Measurements from ENCODE around the gene SLC16A13.
A peak's percentile ranks its signal among the peaks of the same experiment; 100 is the strongest.
"Not testable (repeated sequence)": the region's sequence is repeated elsewhere in the genome, so short reads cannot be mapped to it uniquely, and the experiment has no call there.

SLC16A13 gene, protein sequence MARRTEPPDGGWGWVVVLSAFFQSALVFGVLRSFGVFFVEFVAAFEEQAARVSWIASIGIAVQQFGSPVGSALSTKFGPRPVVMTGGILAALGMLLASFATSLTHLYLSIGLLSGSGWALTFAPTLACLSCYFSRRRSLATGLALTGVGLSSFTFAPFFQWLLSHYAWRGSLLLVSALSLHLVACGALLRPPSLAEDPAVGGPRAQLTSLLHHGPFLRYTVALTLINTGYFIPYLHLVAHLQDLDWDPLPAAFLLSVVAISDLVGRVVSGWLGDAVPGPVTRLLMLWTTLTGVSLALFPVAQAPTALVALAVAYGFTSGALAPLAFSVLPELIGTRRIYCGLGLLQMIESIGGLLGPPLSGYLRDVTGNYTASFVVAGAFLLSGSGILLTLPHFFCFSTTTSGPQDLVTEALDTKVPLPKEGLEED

DNA sequence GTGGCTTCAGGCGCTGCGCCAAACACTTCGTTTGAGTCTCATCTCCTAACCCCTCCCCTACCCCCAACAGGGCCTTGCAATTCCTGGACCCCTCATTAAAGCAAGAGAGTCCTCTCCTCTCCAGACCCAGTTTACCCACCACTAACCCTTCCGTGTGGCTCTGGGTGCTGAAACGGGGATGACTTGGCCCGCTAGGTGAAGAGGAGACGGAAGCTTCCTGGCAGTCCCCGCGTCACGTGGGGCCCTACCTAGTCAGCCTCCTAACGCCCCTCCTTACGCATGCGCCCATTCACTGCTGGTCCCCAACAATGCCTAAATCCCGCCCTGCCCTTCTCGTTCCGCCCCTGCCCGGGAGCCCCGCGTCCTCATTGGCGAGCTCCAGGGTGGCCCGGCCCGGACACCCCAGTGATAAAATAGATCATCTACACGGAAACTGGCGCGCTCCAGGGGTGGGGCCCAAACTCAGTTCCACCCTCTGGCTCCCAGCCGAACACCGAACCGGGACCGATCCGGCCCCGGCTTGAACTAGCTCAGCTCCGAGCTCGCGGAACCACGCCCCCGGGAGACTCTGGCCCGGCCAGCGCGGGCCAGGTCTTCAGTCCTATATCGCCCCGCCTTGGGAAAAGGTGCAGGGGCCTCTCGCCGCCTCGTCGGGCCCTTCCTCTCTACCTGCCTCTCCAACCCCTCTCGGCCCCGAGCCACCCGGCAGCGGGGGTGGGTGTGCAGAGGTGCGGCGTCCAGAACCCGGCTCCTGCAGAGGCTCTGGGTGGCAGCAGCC lies at the start of gene SLC16A13:
SLC16A13 (plus strand) TSS at position 425 of the 778 bp plus-strand sequence. CDS start 368 bp downstream, outside the sequence.
- Histone ChIP-seq H3K4me3 (ENCODE audit: low read length) (peak within 1 kb of the TSS; percentile 92), H3K36me3 (ENCODE audit: control insufficient read depth, low read depth, low read length) (no peaks in the 10 kb centered on the region), H3K9me3 (ENCODE audit: control insufficient read depth, low read depth, low read length) (no peaks in the 10 kb centered on the region), H3K27ac (ENCODE audit: low read length) (no peak within 1 kb of the TSS), H3K27me3 (ENCODE audit: control insufficient read depth, insufficient read depth, low read length) (no peaks in the 10 kb centered on the region), H3K4me1 (ENCODE audit: control insufficient read depth, low read depth, low read length) (peaks cover 6% of the 10 kb centered on the region), H3K9ac (ENCODE audit: low read length) (peak within 1 kb of the TSS; percentile 55)

DNA sequence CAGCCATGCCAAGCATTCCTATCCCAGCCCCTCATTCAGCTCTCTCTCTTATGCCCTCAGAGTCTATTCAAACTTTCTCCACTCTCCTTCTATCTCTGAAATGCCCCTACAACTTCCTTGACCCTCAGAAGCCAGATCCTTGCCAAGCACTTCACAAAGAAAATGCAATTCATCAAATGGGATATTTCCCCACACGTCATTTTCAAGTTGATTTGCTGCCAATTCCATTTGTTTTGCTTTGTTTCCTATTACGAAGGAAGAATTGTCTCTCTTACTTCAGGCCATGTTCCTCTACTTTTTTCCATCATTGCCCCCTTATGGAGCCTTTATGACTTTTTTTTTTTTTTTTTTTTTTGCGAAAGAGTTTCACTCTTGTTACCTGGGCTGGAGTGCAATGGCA lies 49.1 kb upstream of the SLC16A13 start:
- Histone ChIP-seq H3K9ac (ENCODE audit: low read length) (no peak overlapping the region), H3K27me3 (ENCODE audit: control insufficient read depth, insufficient read depth, low read length) (no peaks in the 10 kb centered on the region), H3K36me3 (ENCODE audit: control insufficient read depth, low read depth, low read length) (no peaks in the 10 kb centered on the region), H3K9me3 (ENCODE audit: control insufficient read depth, low read depth, low read length) (no peaks in the 10 kb centered on the region), H3K4me1 (ENCODE audit: control insufficient read depth, low read depth, low read length) (no peaks in the 10 kb centered on the region), H3K4me3 (ENCODE audit: low read length) (no peak overlapping the region), H3K27ac (ENCODE audit: low read length) (no peak overlapping the region)

DNA sequence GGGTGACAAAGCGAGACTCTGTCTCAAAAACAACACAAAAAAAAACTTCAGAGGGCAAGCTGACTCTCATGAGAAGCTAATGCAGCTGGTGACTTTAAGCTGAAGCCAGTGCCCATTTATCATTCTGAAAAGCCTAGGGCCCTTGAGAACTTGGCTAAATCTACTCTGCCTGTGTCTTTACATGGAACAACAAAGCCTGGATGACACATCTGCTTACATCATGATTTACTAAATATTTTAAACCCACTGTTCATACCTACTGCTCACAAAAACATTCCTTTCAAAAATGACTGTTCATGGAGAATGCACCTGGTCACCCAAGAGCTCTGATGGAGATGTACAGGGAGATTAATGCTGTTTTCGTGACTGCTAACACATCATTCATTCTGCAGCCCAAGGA lies 46.0 kb upstream of the SLC16A13 start:
- H3K4me3 ChIP-seq (ENCODE audit: low read length): no peak overlapping the region

DNA sequence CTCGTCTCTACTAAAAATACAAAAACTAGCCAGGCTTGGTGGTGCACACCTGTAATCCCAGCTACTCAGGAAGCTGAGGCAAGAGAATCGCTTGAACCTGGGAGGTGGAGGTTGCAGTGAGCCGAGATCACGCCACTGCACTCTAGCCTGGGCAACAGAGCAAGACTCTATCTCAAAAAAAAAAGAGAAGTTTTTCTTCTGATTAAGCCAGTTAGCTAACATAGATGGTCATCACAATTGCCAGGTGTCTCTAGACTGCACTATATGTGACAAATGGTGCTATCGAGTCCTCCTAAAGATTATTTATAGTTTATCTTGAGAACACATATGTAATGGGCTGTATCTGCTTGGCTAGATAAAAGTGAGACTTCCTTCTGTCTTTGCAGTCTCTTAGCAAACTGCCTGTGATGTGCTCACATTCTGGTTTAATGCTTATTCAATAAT lies 42.2 kb upstream of the SLC16A13 start:
- H3K9ac ChIP-seq (ENCODE audit: low read length); H3K4me1 ChIP-seq (ENCODE audit: control insufficient read depth, low read depth, low read length): not testable (repeated sequence)

More for the DNA sequence above, 46.0 kb upstream of the SLC16A13 start:
- H3K27me3 ChIP-seq (ENCODE audit: control insufficient read depth, insufficient read depth, low read length): peaks cover 12% of the 10 kb centered on the region
- no peaks in the 10 kb centered on the region for H3K4me1 ChIP-seq (ENCODE audit: control insufficient read depth, low read depth, low read length)
- H3K9me3 ChIP-seq (ENCODE audit: control insufficient read depth, low read depth, low read length): no peaks in the 10 kb centered on the region
- H3K27ac ChIP-seq (ENCODE audit: low read length): no peak overlapping the region
- no peaks in the 10 kb centered on the region for H3K36me3 ChIP-seq (ENCODE audit: control insufficient read depth, low read depth, low read length)
- H3K9ac ChIP-seq (ENCODE audit: low read length): no peak overlapping the region

DNA sequence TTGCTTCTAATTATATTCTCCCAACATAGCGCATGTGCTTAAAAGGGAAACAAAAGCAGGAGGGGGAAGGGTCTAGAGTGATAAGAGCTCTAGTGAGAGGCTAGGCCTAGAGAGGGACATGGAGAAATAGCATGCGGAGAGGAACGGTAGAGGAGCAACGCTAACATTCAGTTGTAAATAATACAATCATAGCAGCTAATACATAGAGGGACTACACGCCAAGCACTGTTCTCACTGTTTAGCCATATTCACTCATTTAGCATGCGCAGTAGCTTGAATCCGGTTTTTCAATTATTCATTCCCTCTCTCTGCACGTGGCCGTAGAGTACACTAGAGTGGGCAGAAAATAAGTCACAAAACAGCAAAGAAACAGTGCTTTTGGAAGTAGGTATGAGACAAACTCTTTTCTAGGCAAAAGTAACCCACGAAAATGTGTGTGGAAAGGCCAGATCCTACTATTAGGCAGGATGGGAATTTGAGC lies 41.7 kb upstream of the SLC16A13 start:
- H3K4me1 ChIP-seq (ENCODE audit: control insufficient read depth, low read depth, low read length): peaks cover 4% of the 10 kb centered on the region
- H3K27ac ChIP-seq (ENCODE audit: low read length): no peak overlapping the region
- no peaks in the 10 kb centered on the region for H3K36me3 ChIP-seq (ENCODE audit: control insufficient read depth, low read depth, low read length)
- H3K9me3 ChIP-seq (ENCODE audit: control insufficient read depth, low read depth, low read length): no peaks in the 10 kb centered on the region
- no peak overlapping the region for H3K9ac ChIP-seq (ENCODE audit: low read length)
- H3K27me3 ChIP-seq (ENCODE audit: control insufficient read depth, insufficient read depth, low read length): peaks cover 37% of the 10 kb centered on the region
- no peak overlapping the region for H3K4me3 ChIP-seq (ENCODE audit: low read length)

More for the DNA sequence above, 42.2 kb upstream of the SLC16A13 start:
- peaks cover 37% of the 10 kb centered on the region for H3K27me3 ChIP-seq (ENCODE audit: control insufficient read depth, insufficient read depth, low read length)
- not testable (repeated sequence) for H3K4me3 ChIP-seq (ENCODE audit: low read length); H3K36me3 ChIP-seq (ENCODE audit: control insufficient read depth, low read depth, low read length); H3K9me3 ChIP-seq (ENCODE audit: control insufficient read depth, low read depth, low read length); H3K27ac ChIP-seq (ENCODE audit: low read length)

DNA sequence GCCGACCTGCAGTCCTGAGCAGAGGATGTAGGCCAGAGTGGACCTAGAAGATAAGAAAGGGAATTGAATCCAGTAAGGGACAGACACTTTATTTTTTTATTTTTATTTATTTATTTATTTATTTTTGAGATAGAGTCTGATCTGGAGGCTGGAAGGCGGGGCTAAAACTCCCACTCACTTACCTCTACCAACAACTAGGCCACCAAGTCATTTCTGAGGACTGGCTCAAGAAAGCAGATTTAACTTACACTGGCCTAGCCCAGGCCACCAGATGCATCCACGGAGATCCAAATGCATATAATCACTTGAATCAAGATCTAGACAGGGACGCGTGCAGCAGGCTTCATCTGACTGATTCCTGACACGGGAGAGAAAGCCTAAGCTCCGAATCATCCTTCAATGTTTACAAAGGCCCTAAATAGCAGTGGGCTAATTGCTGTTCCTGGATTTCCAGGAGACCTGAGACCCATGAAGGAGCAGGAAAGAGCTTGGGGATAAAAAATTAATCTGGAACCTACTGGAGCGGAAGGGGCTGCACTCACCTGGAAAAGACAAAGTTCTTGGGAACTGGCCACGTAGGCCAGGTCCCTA lies 41.1 kb upstream of the SLC16A13 start:
- H3K9me3 ChIP-seq (ENCODE audit: control insufficient read depth, low read depth, low read length): no peaks in the 10 kb centered on the region
- H3K36me3 ChIP-seq (ENCODE audit: control insufficient read depth, low read depth, low read length): no peaks in the 10 kb centered on the region
- no peak overlapping the region for H3K9ac ChIP-seq (ENCODE audit: low read length)
- peaks cover 4% of the 10 kb centered on the region for H3K4me1 ChIP-seq (ENCODE audit: control insufficient read depth, low read depth, low read length)
- H3K27ac ChIP-seq (ENCODE audit: low read length): no peak overlapping the region
- peaks cover 37% of the 10 kb centered on the region for H3K27me3 ChIP-seq (ENCODE audit: control insufficient read depth, insufficient read depth, low read length)
- peak overlapping the region; percentile 68 for H3K4me3 ChIP-seq (ENCODE audit: low read length)

DNA sequence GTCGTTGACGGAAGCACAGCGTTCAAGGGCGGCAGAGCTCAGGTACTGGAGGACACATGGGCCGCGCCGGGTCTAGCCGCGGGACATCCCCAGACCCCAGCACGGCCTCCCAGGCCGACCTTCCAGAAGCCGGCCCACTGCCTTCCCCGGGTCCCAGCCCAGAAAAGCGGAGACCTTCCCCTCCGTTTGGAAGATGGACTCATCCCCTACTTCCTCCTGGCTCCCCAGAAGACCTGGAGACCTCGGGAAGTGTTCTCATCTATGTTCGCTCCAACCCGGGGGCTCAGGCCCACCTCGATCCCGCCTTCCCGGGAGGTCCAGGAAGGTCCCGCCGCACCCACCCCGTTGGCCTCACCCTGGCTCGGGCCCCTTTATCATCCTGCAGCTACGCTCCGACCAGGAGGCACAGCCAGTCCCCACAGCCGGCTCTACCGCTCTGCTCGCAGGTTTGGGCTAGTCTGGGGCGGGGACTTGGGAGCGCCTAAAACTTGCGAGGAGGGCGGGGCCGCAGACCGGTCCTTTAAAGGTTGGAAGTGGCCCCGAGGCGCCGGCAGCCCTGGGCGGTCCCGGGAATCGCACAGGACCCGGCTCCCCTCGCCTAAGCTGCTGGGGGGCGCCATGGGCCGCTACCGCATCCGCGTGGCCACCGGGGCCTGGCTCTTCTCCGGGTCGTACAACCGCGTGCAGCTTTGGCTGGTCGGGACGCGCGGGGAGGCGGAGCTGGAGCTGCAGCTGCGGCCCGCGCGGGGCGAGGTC lies 40.1 kb upstream of the SLC16A13 start, which contains the start of gene ALOX12:
ALOX12 (plus strand) TSS at position 550 of the 756 bp plus-strand sequence; CDS start at position 619, 69 bp downstream.
- no peaks in the 10 kb centered on the region for H3K36me3 ChIP-seq (ENCODE audit: control insufficient read depth, low read depth, low read length)
- H3K4me3 ChIP-seq (ENCODE audit: low read length): peak within 1 kb of the TSS; percentile 68
- peaks cover 37% of the 10 kb centered on the region for H3K27me3 ChIP-seq (ENCODE audit: control insufficient read depth, insufficient read depth, low read length)
- peak within 1 kb of the TSS; percentile 39 for H3K9ac ChIP-seq (ENCODE audit: low read length)
- H3K9me3 ChIP-seq (ENCODE audit: control insufficient read depth, low read depth, low read length): no peaks in the 10 kb centered on the region
- H3K27ac ChIP-seq (ENCODE audit: low read length): no peak within 1 kb of the TSS
- peaks cover 4% of the 10 kb centered on the region for H3K4me1 ChIP-seq (ENCODE audit: control insufficient read depth, low read depth, low read length)

DNA sequence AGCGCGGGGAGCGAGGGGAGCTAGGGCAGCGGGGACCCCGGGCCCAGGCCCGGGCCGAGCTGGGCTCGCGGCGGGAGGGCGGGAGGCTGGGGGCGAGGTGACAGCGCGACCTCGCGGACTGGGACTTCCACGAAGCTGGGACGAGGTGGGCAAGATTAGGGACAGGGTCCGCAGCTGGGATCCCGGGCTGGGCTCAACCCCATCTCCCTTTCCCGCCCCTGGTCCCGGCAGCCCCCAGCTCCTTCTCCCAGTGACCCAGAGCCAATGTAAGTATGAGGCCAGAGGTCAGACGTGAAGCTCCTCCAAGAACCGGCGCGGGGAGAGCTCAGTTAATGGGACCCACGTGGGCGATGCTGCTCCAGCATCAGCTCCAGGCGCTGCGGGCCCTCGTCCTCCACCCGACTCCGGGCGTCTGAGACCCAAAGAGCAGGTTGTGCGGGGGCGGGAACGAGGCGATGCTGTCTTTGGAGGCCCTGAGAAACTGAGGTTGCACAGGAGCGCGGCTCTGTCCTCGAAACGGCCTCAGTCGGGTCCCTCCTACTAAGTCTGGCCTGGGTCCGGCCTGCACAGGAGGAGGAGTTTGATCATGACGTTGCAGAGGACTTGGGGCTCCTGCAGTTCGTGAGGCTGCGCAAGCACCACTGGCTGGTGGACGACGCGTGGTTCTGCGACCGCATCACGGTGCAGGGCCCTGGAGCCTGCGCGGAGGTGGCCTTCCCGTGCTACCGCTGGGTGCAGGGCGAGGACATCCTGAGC lies 39.4 kb upstream of the SLC16A13 start:
- Histone ChIP-seq H3K9me3 (ENCODE audit: control insufficient read depth, low read depth, low read length) (no peaks in the 10 kb centered on the region), H3K27me3 (ENCODE audit: control insufficient read depth, insufficient read depth, low read length) (peaks cover 37% of the 10 kb centered on the region), H3K27ac (ENCODE audit: low read length) (no peak overlapping the region), H3K36me3 (ENCODE audit: control insufficient read depth, low read depth, low read length) (no peaks in the 10 kb centered on the region), H3K4me1 (ENCODE audit: control insufficient read depth, low read depth, low read length) (peaks cover 4% of the 10 kb centered on the region), H3K9ac (ENCODE audit: low read length) (no peak overlapping the region), H3K4me3 (ENCODE audit: low read length) (peak overlapping the region; percentile 68)

DNA sequence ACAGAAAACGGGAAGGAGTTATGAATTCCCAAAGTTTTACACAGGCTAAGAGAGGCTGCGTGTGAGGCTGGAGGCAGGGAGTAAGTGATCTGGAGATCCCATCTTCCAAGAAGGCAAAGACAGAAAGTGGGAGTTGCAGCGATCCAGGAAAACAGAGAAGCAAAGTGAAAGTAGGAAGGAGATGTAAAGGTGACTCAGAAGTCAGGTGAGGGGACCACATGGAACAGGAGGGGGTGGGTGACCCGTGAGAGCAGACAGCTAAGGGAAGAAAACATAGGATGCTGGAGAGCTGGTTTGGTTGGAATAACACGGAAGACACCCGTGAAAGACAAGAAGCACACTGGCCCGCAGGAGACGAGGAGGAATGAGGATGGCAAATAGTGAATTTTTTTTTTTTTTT lies 38.6 kb upstream of the SLC16A13 start:
- peaks cover 4% of the 10 kb centered on the region for H3K4me1 ChIP-seq (ENCODE audit: control insufficient read depth, low read depth, low read length)
- H3K36me3 ChIP-seq (ENCODE audit: control insufficient read depth, low read depth, low read length): peaks cover 4% of the 10 kb centered on the region

DNA sequence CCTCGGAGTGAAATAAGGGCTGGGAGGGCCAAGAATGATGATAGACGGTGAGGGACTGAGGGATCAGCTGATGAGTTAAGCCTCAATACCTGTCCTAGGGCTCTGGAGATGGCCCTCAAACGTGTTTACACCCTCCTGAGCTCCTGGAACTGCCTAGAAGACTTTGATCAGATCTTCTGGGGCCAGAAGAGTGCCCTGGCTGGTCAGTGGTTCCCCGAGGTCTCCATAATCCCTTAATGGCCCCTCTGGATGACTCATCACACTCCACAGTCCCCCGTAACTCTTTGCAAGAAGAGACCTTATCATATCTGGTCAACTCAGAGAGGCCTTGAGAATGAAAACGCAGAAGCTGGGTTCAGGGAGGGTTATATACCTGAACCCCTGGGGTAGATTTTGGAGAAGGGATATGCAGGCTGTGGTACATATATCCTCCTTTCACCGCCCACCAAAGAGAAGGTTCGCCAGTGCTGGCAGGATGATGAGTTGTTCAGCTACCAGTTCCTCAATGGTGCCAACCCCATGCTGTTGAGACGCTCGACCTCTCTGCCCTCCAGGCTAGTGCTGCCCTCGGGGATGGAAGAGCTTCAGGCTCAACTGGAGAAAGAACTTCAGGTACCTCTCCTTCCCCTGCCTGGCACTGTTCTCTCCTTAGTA lies 36.8 kb upstream of the SLC16A13 start:
- Histone ChIP-seq H3K36me3 (ENCODE audit: control insufficient read depth, low read depth, low read length) (peaks cover 4% of the 10 kb centered on the region), H3K27me3 (ENCODE audit: control insufficient read depth, insufficient read depth, low read length) (peaks cover 34% of the 10 kb centered on the region), H3K9me3 (ENCODE audit: control insufficient read depth, low read depth, low read length) (no peaks in the 10 kb centered on the region)

More for the DNA sequence above, 38.6 kb upstream of the SLC16A13 start:
- Histone ChIP-seq H3K4me3 (ENCODE audit: low read length) (no peak overlapping the region), H3K27ac (ENCODE audit: low read length) (no peak overlapping the region), H3K9me3 (ENCODE audit: control insufficient read depth, low read depth, low read length) (no peaks in the 10 kb centered on the region), H3K27me3 (ENCODE audit: control insufficient read depth, insufficient read depth, low read length) (peaks cover 37% of the 10 kb centered on the region), H3K9ac (ENCODE audit: low read length) (no peak overlapping the region)

More for the DNA sequence above, 36.8 kb upstream of the SLC16A13 start:
- Histone ChIP-seq H3K4me1 (ENCODE audit: control insufficient read depth, low read depth, low read length) (peaks cover 4% of the 10 kb centered on the region), H3K27ac (ENCODE audit: low read length) (no peak overlapping the region), H3K4me3 (ENCODE audit: low read length) (no peak overlapping the region), H3K9ac (ENCODE audit: low read length) (no peak overlapping the region)
